B cell (primary cell): Measurements from ENCODE around the gene GFI1. TPM values are rescaled to one million over a fixed set of nuclear protein-coding genes. Genes with fewer than 3 reads are reported as not detected.

Source experiments
- ATAC-seq: fragments of 200-7000 bp; cut with Tn5 transposase; one replicate; pipeline ENCODE4 v1.10.0; 2021; ENCODE audit warnings: low read depth, mild to moderate bottlenecking, moderate number of reproducible peaks, moderate library complexity
- CTCF ChIA-PET: fragments of 350-600 bp; sonication (Branson Sonifier 250); formaldehyde crosslinking; loops from one replicate; lab custom pipeline; 2021; ENCODE audit warnings: antibody characterized with exemption, inconsistent platforms; lab: Charles Lee
- POLR2A ChIA-PET: fragments of 350-600 bp; sonication (Branson Sonifier 250); formaldehyde crosslinking; loops from one replicate; lab custom pipeline; 2021; ENCODE audit warnings: antibody characterized with exemption; lab: Charles Lee
- DNase-seq: peaks from one replicate; pipeline ENCODE4 v3.0.0; 2013
- H2AFZ ChIP-seq: 2 replicates; pipeline ENCODE4 v1.6.1; 2012; ENCODE audit warnings: mild to moderate bottlenecking, low read depth, low read length; ENCODE audit not compliant: insufficient read depth, poor library complexity, severe bottlenecking
- H3K27ac ChIP-seq, 2 donors: 1 replicate in 1 of 2; 2 replicates in 1 of 2; pipeline ENCODE4 v1.5.1; 2012 to 2013; ENCODE audit warnings: low read length in 2 of 2, mild to moderate bottlenecking in 2 of 2, moderate library complexity in 1 of 2
- H3K27me3 ChIP-seq, 4 experiments: fragments of 200-600 bp in 1 of 4; sonication (generic) in 1 of 4; replicated peaks in 1 of 4; 1 replicate in 2 of 4; 2 replicates in 2 of 4; pipeline versions ENCODE4 v1.6.1 to v1.7.0; 2013 to 2016; ENCODE audit warnings: low read length in 3 of 4, mild to moderate bottlenecking in 2 of 4, mixed read lengths in 1 of 4, moderate library complexity in 1 of 4; ENCODE audit not compliant: insufficient read depth in 4 of 4, control insufficient read depth in 3 of 4; ENCODE audit errors: control extremely low read depth in 1 of 4
- H3K36me3 ChIP-seq, 2 experiments: replicated peaks in 1 of 2; 1 replicate in 1 of 2; 2 replicates in 1 of 2; pipeline versions ENCODE4 v1.6.1 to v1.7.1; 2013; ENCODE audit warnings: low read length in 1 of 2; ENCODE audit not compliant: insufficient read depth in 2 of 2, control insufficient read depth in 1 of 2; ENCODE audit errors: control extremely low read depth in 1 of 2, extremely low read depth in 1 of 2
- H3K4me1 ChIP-seq, 2 donors: fragments of 200-600 bp in 1 of 2; sonication (generic) in 1 of 2; 1 replicate in 1 of 2; 2 replicates in 1 of 2; pipeline versions ENCODE4 v1.5.1 to v1.6.1; 2013 to 2017; ENCODE audit warnings: low read length in 2 of 2; ENCODE audit not compliant: control insufficient read depth in 2 of 2, insufficient read depth in 2 of 2
- H3K4me2 ChIP-seq: replicated peaks from 2 replicates; pipeline ENCODE3; 2012; ENCODE audit warnings: mild to moderate bottlenecking, low read depth, low read length; ENCODE audit not compliant: poor library complexity, severe bottlenecking
- H3K4me3 ChIP-seq, 5 experiments: fragments of 200-600 bp in 1 of 5; sonication (generic) in 1 of 5; 1 replicate in 3 of 5; 2 replicates in 2 of 5; pipeline versions ENCODE4 v1.5.1 to v1.7.0; 2011 to 2016; ENCODE audit warnings: low read length in 4 of 5, mild to moderate bottlenecking in 4 of 5, low read depth in 2 of 5, control low read depth in 1 of 5, moderate library complexity in 1 of 5; ENCODE audit not compliant: insufficient read depth in 1 of 5; ENCODE audit errors: control extremely low read depth in 1 of 5, extremely low read depth in 1 of 5
- H3K79me2 ChIP-seq: fragments of 200-600 bp; sonication (generic); one replicate; pipeline ENCODE4 v1.6.0; 2016; ENCODE audit warnings: low read length; ENCODE audit not compliant: control insufficient read depth, insufficient read depth
- H3K9ac ChIP-seq: fragments of 200-600 bp; sonication (generic); 2 replicates; pipeline ENCODE4 v1.6.1; 2017; ENCODE audit warnings: mild to moderate bottlenecking, low read length, moderate library complexity
- H3K9me3 ChIP-seq, 3 donors: one replicate each; pipeline versions ENCODE4 v1.6.1 to v1.7.1; 2013; ENCODE audit warnings: low read length in 2 of 3; ENCODE audit not compliant: control insufficient read depth in 2 of 3, insufficient read depth in 1 of 3; ENCODE audit errors: control extremely low read depth in 1 of 3
- H4K20me1 ChIP-seq: 2 replicates; pipeline ENCODE4 v1.6.0; 2012; ENCODE audit warnings: mild to moderate bottlenecking, low read length; ENCODE audit not compliant: insufficient read depth, control insufficient read depth, poor library complexity, severe bottlenecking
- H3K27ac Mint-ChIP-seq: one replicate; pipeline ENCODE4 v1.8.0; 2021; ENCODE audit warnings: mixed read lengths
- H3K27me3 Mint-ChIP-seq: one replicate; pipeline ENCODE4 v1.8.0; 2021; ENCODE audit warnings: mixed read lengths
- H3K4me1 Mint-ChIP-seq: one replicate; pipeline ENCODE4 v1.8.0; 2021; ENCODE audit warnings: mixed read lengths
- H3K4me3 Mint-ChIP-seq: one replicate; pipeline ENCODE4 v1.8.0; 2021; ENCODE audit warnings: mixed read lengths
- H3K9me3 Mint-ChIP-seq: one replicate; pipeline ENCODE4 v1.8.0; 2022; ENCODE audit warnings: mixed read lengths; ENCODE audit not compliant: insufficient read depth
- CTCF ChIP-seq: fragments of 200-600 bp; IDR thresholded peaks from one replicate; pipeline ENCODE4 v1.8.0; 2022; ENCODE audit warnings: antibody characterized with exemption, mild to moderate bottlenecking
- EZH2 ChIP-seq: IDR thresholded peaks from 2 replicates; pipeline ENCODE4 v1.6.1; 2012; ENCODE audit warnings: borderline replicate concordance, low read depth, mild to moderate bottlenecking, moderate library complexity, low read length; ENCODE audit not compliant: insufficient read depth, poor library complexity, severe bottlenecking
- WGBS: methylation state at CpG from one replicate; pipeline ENCODE4 v1.1.5; 2013; ENCODE audit warnings: missing lambda C conversion rate; ENCODE audit not compliant: insufficient coverage; 5-methylcytosine and 5-hydroxymethylcytosine counted together
- intact Hi-C: fragments of 100-400 bp; cut with micrococcal nuclease; formaldehyde crosslinking; loops from one replicate; pipeline ENCODE4 v1.10.0; 2022
- polyA plus RNA-seq: library from polyadenylated mRNA; depleted of rRNA; stranded (reverse); fragments of >200 nt; gene quantifications from 2 replicates; pipeline ENCODE4 v1.2.3, GENCODE V29; 2012
- total RNA-seq, 2 donors: library from RNA; stranded (reverse); fragments of 120-200 nt in 1 of 2; gene quantifications; 1 replicate in 1 of 2; 2 replicates in 1 of 2; pipeline versions ENCODE4 v1.2.3 to v1.2.4, GENCODE V29; 2013 to 2022

Gene GFI1
- total and polyA plus RNA-seq, 2 donors (not counting 1 experiment from before 2014, with no cell fraction given), result 0.76 to 1.2 TPM

- Histone ChIP-seq H3K27ac (no peak overlapping the region), H2AFZ (no peak overlapping the region), H3K27me3 (no peaks in the 10 kb centered on the region), H3K4me3 (no peak overlapping the region), H4K20me1 (no peaks in the 10 kb centered on the region), H3K79me2 (no peaks in the 10 kb centered on the region), H3K4me1 (no peaks in the 10 kb centered on the region), H3K36me3 (no peaks in the 10 kb centered on the region), H3K4me2 (no peak overlapping the region), H3K9ac (no peak overlapping the region), H3K9me3 (peaks cover 0 to 3% (median 0%) of the 10 kb centered on the region in 3 donors)
- ChIA-PET CTCF (no interaction called here), POLR2A (no interaction called here)
- no peaks in the 10 kb centered on the region for H3K4me1 Mint-ChIP-seq
- TF ChIP-seq CTCF (no peak), EZH2 (no peak)
- H3K27ac Mint-ChIP-seq, result no peak overlapping the region
- H3K27me3 Mint-ChIP-seq, result no peaks in the 10 kb centered on the region
- ATAC-seq, result no peak
- intact Hi-C loops, result no loop called here
- no peak overlapping the region for H3K4me3 Mint-ChIP-seq
- no CpG with 5 or more reads among the region's 2 CpGs for WGBS
- DNase-seq, result no peak
- no peaks in the 10 kb centered on the region for H3K9me3 Mint-ChIP-seq
These were observed 38.7 kb downstream of the GFI1 start for GRCh38 chr1:92447976-92448375.

- Histone ChIP-seq H3K4me1 (no peaks in the 10 kb centered on the region), H3K27me3 (no peaks in the 10 kb centered on the region), H3K27ac (no peak overlapping the region), H2AFZ (no peak overlapping the region), H3K9ac (no peak overlapping the region), H4K20me1 (no peaks in the 10 kb centered on the region), H3K4me3 (no peak overlapping the region), H3K79me2 (no peaks in the 10 kb centered on the region), H3K4me2 (no peak overlapping the region), H3K9me3 (peaks cover 0 to 3% (median 0%) of the 10 kb centered on the region in 3 donors), H3K36me3 (no peaks in the 10 kb centered on the region)
- Mint-ChIP-seq H3K4me1 (no peaks in the 10 kb centered on the region), H3K4me3 (no peak overlapping the region), H3K9me3 (no peaks in the 10 kb centered on the region), H3K27me3 (no peaks in the 10 kb centered on the region), H3K27ac (no peak overlapping the region)
- TF ChIP-seq EZH2, result no peak
- no peak for TF ChIP-seq CTCF
- WGBS, result 85% methylated on average over 2 of the region's 3 CpGs
- ChIA-PET POLR2A (no interaction called here), CTCF (no interaction called here)
- no peak for ATAC-seq
- intact Hi-C loops, result no loop called here
- no peak for DNase-seq
These were observed 39.6 kb downstream of the GFI1 start for GRCh38 chr1:92447033-92447681.
